ENCODE results near the gene LBHD1.

LBHD1 gene

GRCh38 chr11:62647609-62648005 is 24.5 kb downstream of the LBHD1 start:
- no peak overlapping the region for H3K4me3 ChIP-seq (replicated peaks; ENCODE audit: low read depth, low read length)
- no peak for TF ChIP-seq CTCF (IDR thresholded peaks at IDR 0.05; ENCODE audit: low read length, missing control alignments)
- no peak for DNase-seq (ENCODE audit: low read depth)

GRCh38 chr11:62646825-62647608 is 25.1 kb downstream of the LBHD1 start:
- H3K4me3 ChIP-seq (replicated peaks; ENCODE audit: low read depth, low read length), result no peak overlapping the region
- no peak for DNase-seq (ENCODE audit: low read depth)
- no peak for TF ChIP-seq CTCF (IDR thresholded peaks at IDR 0.05; ENCODE audit: low read length, missing control alignments)

GRCh38 chr11:62645946-62646824 is 25.9 kb downstream of the LBHD1 start, which contains the start of gene GANAB:
GANAB (minus strand) TSS chr11:62646613; CDS start chr11:62646599, 14 bp downstream.
- peak; percentile 97 for DNase-seq (ENCODE audit: low read depth)
- TF ChIP-seq CTCF (IDR thresholded peaks at IDR 0.05; ENCODE audit: low read length, missing control alignments), result no peak
- peak within 1 kb of the TSS; percentile 92 for H3K4me3 ChIP-seq (replicated peaks; ENCODE audit: low read depth, low read length)

GRCh38 chr11:62645671-62645945 is 26.5 kb downstream of the LBHD1 start:
- DNase-seq (ENCODE audit: low read depth), result no peak
- TF ChIP-seq CTCF (IDR thresholded peaks at IDR 0.05; ENCODE audit: low read length, missing control alignments), result no peak
- peak overlapping the region; percentile 92 for H3K4me3 ChIP-seq (replicated peaks; ENCODE audit: low read depth, low read length)

GRCh38 chr11:62644220-62644619 is 27.8 kb downstream of the LBHD1 start:
- no peak for DNase-seq (ENCODE audit: low read depth)
- TF ChIP-seq CTCF (IDR thresholded peaks at IDR 0.05; ENCODE audit: low read length, missing control alignments), result no peak
- H3K4me3 ChIP-seq (replicated peaks; ENCODE audit: low read depth, low read length), result no peak overlapping the region

GRCh38 chr11:62632492-62632891 is 39.6 kb downstream of the LBHD1 start:
- no peak for DNase-seq (ENCODE audit: low read depth)
- no peak overlapping the region for H3K4me3 ChIP-seq (replicated peaks; ENCODE audit: low read depth, low read length)
- TF ChIP-seq CTCF (IDR thresholded peaks at IDR 0.05; ENCODE audit: low read length, missing control alignments), result no peak
